ENCODE measurements around the gene SPDYE1.
"Not testable (repeated sequence)": the region's sequence is repeated elsewhere in the genome, so short reads cannot be mapped to it uniquely, and the experiment has no call there.

The SPDYE1 gene

GRCh38 chr7:43997532-43997931 lies at the start of gene SPDYE1:
Gene SPDYE1, plus strand, starts transcription at chr7:43997897. Its CDS starts 2,053 bp downstream, at chr7:43999950.
- DNase-seq (ENCODE audit: low spot score), result not testable (repeated sequence)

- DNase-seq (ENCODE audit: low spot score), result no peak
Observed at GRCh38 chr7:43952028-43952427, 45.7 kb upstream of the SPDYE1 start.

- no peak for DNase-seq (ENCODE audit: low spot score)
Observed at GRCh38 chr7:43953071-43953470, 44.6 kb upstream of the SPDYE1 start.

GRCh38 chr7:43954524-43955228 lies 43.0 kb upstream of the SPDYE1 start:
- DNase-seq (ENCODE audit: low spot score), result peak; percentile 72

GRCh38 chr7:43956027-43956426 lies 41.7 kb upstream of the SPDYE1 start:
- no peak for DNase-seq (ENCODE audit: low spot score)

- DNase-seq (ENCODE audit: low spot score), result no peak
Observed at GRCh38 chr7:43960933-43961332, 36.8 kb upstream of the SPDYE1 start.

GRCh38 chr7:43966392-43966791 lies 31.3 kb upstream of the SPDYE1 start:
- DNase-seq (ENCODE audit: low spot score), result not testable (repeated sequence)

GRCh38 chr7:43968172-43969040 lies 29.3 kb upstream of the SPDYE1 start:
- DNase-seq (ENCODE audit: low spot score), result not testable (repeated sequence)

GRCh38 chr7:43969586-43969985 lies 28.1 kb upstream of the SPDYE1 start:
- DNase-seq (ENCODE audit: low spot score), result not testable (repeated sequence)

- not testable (repeated sequence) for DNase-seq (ENCODE audit: low spot score)
Observed at GRCh38 chr7:43970698-43971097, 27.0 kb upstream of the SPDYE1 start.

- DNase-seq (ENCODE audit: low spot score), result not testable (repeated sequence)
Observed at GRCh38 chr7:43974033-43974573, 23.6 kb upstream of the SPDYE1 start.

- not testable (repeated sequence) for DNase-seq (ENCODE audit: low spot score)
Observed at GRCh38 chr7:43974725-43975482, 22.8 kb upstream of the SPDYE1 start.

GRCh38 chr7:43977525-43977924 lies 20.2 kb upstream of the SPDYE1 start:
- DNase-seq (ENCODE audit: low spot score), result no peak

GRCh38 chr7:43978102-43978501 lies 19.6 kb upstream of the SPDYE1 start:
- DNase-seq (ENCODE audit: low spot score), result not testable (repeated sequence)

- not testable (repeated sequence) for DNase-seq (ENCODE audit: low spot score)
Observed at GRCh38 chr7:43982848-43983247, 14.8 kb upstream of the SPDYE1 start.

GRCh38 chr7:43983736-43984135 lies 14.0 kb upstream of the SPDYE1 start:
- DNase-seq (ENCODE audit: low spot score), result not testable (repeated sequence)

GRCh38 chr7:43985904-43986864 lies 11.5 kb upstream of the SPDYE1 start:
- peak; percentile 30 for DNase-seq (ENCODE audit: low spot score)

GRCh38 chr7:43987476-43987875 lies 10.2 kb upstream of the SPDYE1 start:
- not testable (repeated sequence) for DNase-seq (ENCODE audit: low spot score)

- not testable (repeated sequence) for DNase-seq (ENCODE audit: low spot score)
Observed at GRCh38 chr7:43990011-43990585, 7.6 kb upstream of the SPDYE1 start.

GRCh38 chr7:43990829-43991228 lies 6.9 kb upstream of the SPDYE1 start:
- DNase-seq (ENCODE audit: low spot score), result not testable (repeated sequence)
